AG09309 (cell line): ENCODE data around the gene LOXL3.

Source experiments
- DNase-seq: peaks from one replicate; pipeline ENCODE4 v3.0.0-alpha.2; 2010; ENCODE audit warnings: low read depth
- H3K4me3 ChIP-seq: 2 replicates; pipeline ENCODE4 v1.5.1; 2011; ENCODE audit warnings: mild to moderate bottlenecking, low read depth, low read length, moderate library complexity; ENCODE audit not compliant: control insufficient read depth
- TF ChIP-seq, protein P1 (sequence below): IDR thresholded peaks from 2 replicates; pipeline ENCODE4 v1.5.1; 2011; ENCODE audit warnings: mild to moderate bottlenecking, low read depth, low read length, inconsistent platforms; ENCODE audit not compliant: insufficient read depth, control insufficient read depth; ENCODE audit errors: missing control alignments

Gene LOXL3

GRCh38 chr2:74529357-74530238 is 24.1 kb downstream of the LOXL3 start, which contains the start of the genes AUP1 and HTRA2:
TSS of gene AUP1 (minus strand) at chr2:74529706. CDS start at chr2:74529629, 77 bp downstream.
TSS of gene HTRA2 (plus strand) at chr2:74529933. CDS start at chr2:74530007, 74 bp downstream.
- TF ChIP-seq, protein P1, sequence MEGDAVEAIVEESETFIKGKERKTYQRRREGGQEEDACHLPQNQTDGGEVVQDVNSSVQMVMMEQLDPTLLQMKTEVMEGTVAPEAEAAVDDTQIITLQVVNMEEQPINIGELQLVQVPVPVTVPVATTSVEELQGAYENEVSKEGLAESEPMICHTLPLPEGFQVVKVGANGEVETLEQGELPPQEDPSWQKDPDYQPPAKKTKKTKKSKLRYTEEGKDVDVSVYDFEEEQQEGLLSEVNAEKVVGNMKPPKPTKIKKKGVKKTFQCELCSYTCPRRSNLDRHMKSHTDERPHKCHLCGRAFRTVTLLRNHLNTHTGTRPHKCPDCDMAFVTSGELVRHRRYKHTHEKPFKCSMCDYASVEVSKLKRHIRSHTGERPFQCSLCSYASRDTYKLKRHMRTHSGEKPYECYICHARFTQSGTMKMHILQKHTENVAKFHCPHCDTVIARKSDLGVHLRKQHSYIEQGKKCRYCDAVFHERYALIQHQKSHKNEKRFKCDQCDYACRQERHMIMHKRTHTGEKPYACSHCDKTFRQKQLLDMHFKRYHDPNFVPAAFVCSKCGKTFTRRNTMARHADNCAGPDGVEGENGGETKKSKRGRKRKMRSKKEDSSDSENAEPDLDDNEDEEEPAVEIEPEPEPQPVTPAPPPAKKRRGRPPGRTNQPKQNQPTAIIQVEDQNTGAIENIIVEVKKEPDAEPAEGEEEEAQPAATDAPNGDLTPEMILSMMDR: no peak
- H3K4me3 ChIP-seq: peak within 1 kb of the TSS; percentile 92
- DNase-seq: peak; percentile 96

DNA sequence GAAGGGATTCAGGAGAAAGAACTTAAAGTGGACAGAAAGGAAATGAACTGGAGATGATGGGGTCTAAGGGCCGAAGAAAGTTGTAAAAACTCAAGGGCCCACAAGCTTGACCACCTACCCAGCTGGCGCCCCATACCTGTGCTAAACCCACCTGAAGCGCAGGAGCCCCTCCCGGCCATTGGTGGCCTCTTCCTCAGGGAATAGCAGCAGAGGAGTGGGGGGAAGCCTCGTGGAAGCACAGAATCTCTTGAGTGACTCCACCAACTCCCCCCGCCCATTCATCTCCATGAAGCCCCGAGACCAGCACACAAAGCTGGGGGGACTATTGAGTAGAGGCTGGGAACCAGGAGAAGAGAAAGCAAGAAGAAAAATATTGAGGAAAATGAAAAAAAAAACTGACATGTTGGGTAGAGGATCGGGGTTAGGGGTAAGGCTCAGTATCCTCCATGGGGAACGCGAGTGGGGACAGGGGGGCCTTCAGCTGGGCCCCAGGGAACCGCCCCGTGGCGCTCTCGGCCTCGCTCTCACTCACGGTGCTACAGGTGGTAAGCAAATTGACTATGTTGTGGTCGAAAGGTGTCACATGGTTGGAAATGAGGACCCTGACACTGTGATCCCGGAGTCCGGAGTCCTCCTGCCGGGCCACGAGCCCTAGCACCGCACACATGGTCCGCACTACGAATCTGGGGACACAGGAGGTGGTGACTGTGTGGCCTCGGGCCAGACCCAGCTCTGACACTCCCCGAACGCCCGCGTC is 25.0 kb downstream of the LOXL3 start:
- peak overlapping the region; percentile 92 for H3K4me3 ChIP-seq
- TF ChIP-seq, protein P1: no peak
- DNase-seq: no peak

GRCh38 chr2:74527741-74528140 is 26.0 kb downstream of the LOXL3 start:
- no peak overlapping the region for H3K4me3 ChIP-seq
- no peak for DNase-seq
- TF ChIP-seq, protein P1: no peak

GRCh38 chr2:74526649-74527230 is 27.0 kb downstream of the LOXL3 start:
- no peak for DNase-seq
- TF ChIP-seq, protein P1: no peak
- no peak overlapping the region for H3K4me3 ChIP-seq

GRCh38 chr2:74525717-74526648 is 27.8 kb downstream of the LOXL3 start, which contains the start of gene DQX1:
TSS of gene DQX1 (minus strand) at chr2:74526231. CDS start at chr2:74525729, 502 bp downstream.
- no peak for DNase-seq
- H3K4me3 ChIP-seq: no peak within 1 kb of the TSS
- TF ChIP-seq, protein P1: no peak
